Spleen (tissue), 11 donors: ENCODE measurements around the gene PSMG3. TPM values are rescaled to one million over a fixed set of nuclear protein-coding genes. Genes with fewer than 3 reads are reported as not detected.

Source experiments
- DNase-seq: peaks from one replicate; pipeline ENCODE4 v3.0.0-alpha.2; 2020
- H3K27ac ChIP-seq, 8 donors: fragments of 200-600 bp; sonication (generic) in 7 of 8; 1 replicate in 4 of 8; 2 replicates in 4 of 8; pipeline versions ENCODE4 v1.5.0 to v1.8.0; 2016 to 2021; ENCODE audit warnings: inconsistent platforms in 4 of 8, mild to moderate bottlenecking in 4 of 8, moderate library complexity in 1 of 8
- H3K27me3 ChIP-seq, 7 donors: fragments of 200-600 bp; sonication (generic) in 6 of 7; replicated peaks in 1 of 7; 1 replicate in 4 of 7; 2 replicates in 3 of 7; pipeline versions ENCODE4 v1.5.0 to v1.8.0; 2016 to 2021; ENCODE audit warnings: inconsistent platforms in 3 of 7, mild to moderate bottlenecking in 1 of 7
- H3K36me3 ChIP-seq, 6 donors: fragments of 200-600 bp; sonication (generic) in 5 of 6; 1 replicate in 4 of 6; 2 replicates in 2 of 6; pipeline versions ENCODE4 v1.5.0 to v1.8.0; 2016 to 2021; ENCODE audit warnings: inconsistent platforms in 2 of 6
- H3K4me1 ChIP-seq, 6 donors: fragments of 200-600 bp; sonication (generic) in 5 of 6; 1 replicate in 3 of 6; 2 replicates in 3 of 6; pipeline versions ENCODE4 v1.5.0 to v1.8.0; 2016 to 2021; ENCODE audit warnings: inconsistent platforms in 3 of 6
- H3K4me3 ChIP-seq, 8 donors: fragments of 200-600 bp; sonication (generic) in 7 of 8; 1 replicate in 4 of 8; 2 replicates in 4 of 8; pipeline versions ENCODE4 v1.5.0 to v1.8.0; 2016 to 2021; ENCODE audit warnings: inconsistent platforms in 4 of 8, mild to moderate bottlenecking in 4 of 8, moderate library complexity in 2 of 8
- H3K9me3 ChIP-seq, 8 donors: fragments of 200-600 bp; sonication (generic) in 7 of 8; 1 replicate in 4 of 8; 2 replicates in 4 of 8; pipeline versions ENCODE4 v1.5.0 to v1.8.0; 2016 to 2021; ENCODE audit warnings: inconsistent platforms in 4 of 8
- POLR2A ChIP-seq, 3 donors: fragments of 450-650 bp; IDR thresholded peaks; one replicate each; pipeline ENCODE4 v1.5.1; 2017; ENCODE audit warnings: antibody characterized with exemption in 3 of 3, mild to moderate bottlenecking in 1 of 3
- POLR2AphosphoS5 ChIP-seq, 3 donors: sonication (generic); formaldehyde crosslinking; IDR thresholded peaks; one replicate each; pipeline ENCODE4 v1.5.1; 2017; ENCODE audit warnings: antibody characterized with exemption in 3 of 3
- WGBS, 5 donors: extraction: QIAGEN DNeasy Blood & Tissue Kit in 3 of 5; methylation state at CpG; one replicate each; pipeline versions ENCODE4 v1.1.5 to v1.1.7; 2013 to 2018; 5-methylcytosine and 5-hydroxymethylcytosine counted together
- intact Hi-C: fragments of 100-400 bp; cut with DNase I; formaldehyde crosslinking; loops from one replicate; pipeline ENCODE4 v1.15.0; 2023; ENCODE audit warnings: low total_unique reads
- polyA plus RNA-seq, 3 donors: library from polyadenylated mRNA; stranded (reverse); fragments of 200-250 nt; gene quantifications; one replicate each; pipeline ENCODE4 v1.2.1, GENCODE V29; 2013
- total RNA-seq, 7 donors: library from RNA; depleted of rRNA in 3 of 7; stranded (reverse); fragments of >200 nt in 3 of 7; fragmentation: NEBNext Ultra II Directional in 4 of 7; extraction: Animal tissue kit (Norgen Biotek cat#: 25700) in 4 of 7; gene quantifications; one replicate each; pipeline versions ENCODE4 v1.1.0 to v1.2.1, GENCODE V29; 2016 to 2021
- TF ChIP-seq, protein P1 (sequence below), 11 experiments: fragments of 200-600 bp in 7 of 11; fragments of 450-650 bp in 4 of 11; sonication (generic) in 4 of 11; IDR thresholded peaks in 8 of 11; conservative IDR thresholded peaks in 3 of 11; 1 replicate in 7 of 11; 2 replicates in 4 of 11; pipeline versions ENCODE4 v1.4.0 to v1.8.0; 2016 to 2021; ENCODE audit warnings: antibody characterized with exemption in 11 of 11, inconsistent platforms in 4 of 11, mild to moderate bottlenecking in 1 of 11
- donor health status: healthy with polysubstance abuse.
- donor health status: DM: no; HTN: no; CAD: no; lungs with moderate emphysema.
- donor health status: DM: no; HTN: no; CAD: no.
- donor health status: Bipolar disorder and iron deficiency.
- donor health status: healthy.
- donor health status: DM: no; HTN: no; CAD: no.
- donor health status: DM: yes; HTN: yes; CAD: no.

The PSMG3 gene
- total and polyA plus RNA-seq, 10 donors: 18.2 to 89.9 (median 30.9) TPM

DNA sequence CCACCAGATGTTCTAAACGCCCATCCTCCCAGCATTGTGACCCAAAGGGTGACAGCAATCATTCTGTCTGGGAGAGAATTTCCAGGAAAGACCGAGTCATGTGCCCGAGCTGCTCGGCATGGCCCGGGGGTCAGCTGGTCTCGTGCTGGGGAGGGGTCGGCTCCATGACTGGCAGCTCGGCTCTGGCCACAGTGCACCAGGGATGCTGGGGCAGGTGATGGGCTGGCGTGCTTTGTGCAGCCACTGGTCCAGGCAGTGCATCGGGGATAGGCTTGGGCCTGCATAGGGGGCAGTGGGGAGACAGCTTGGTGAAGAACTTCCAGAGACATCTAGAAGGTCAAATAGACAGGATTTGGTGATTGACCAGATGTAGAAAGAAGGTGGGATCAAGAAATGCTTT lies 39.2 kb upstream of the PSMG3 start:
- H3K4me3 ChIP-seq: no peak overlapping the region
- 68 to 84% (median 79%) methylated on average over 8 to 10 of the region's 10 CpGs for WGBS, 5 donors
- H3K9me3 ChIP-seq: no peaks in the 10 kb centered on the region
- H3K27me3 ChIP-seq: peaks cover 0 to 35% (median 0%) of the 10 kb centered on the region in 7 donors
- H3K27ac ChIP-seq: no peak overlapping the region
- H3K4me1 ChIP-seq: peaks cover 0 to 7% (median 0%) of the 10 kb centered on the region in 6 donors
- no peaks in the 10 kb centered on the region for H3K36me3 ChIP-seq
- intact Hi-C loops: no loop called here
- DNase-seq: no peak
- TF ChIP-seq POLR2AphosphoS5 (IDR thresholded peaks at IDR 0.05) (no peak), POLR2A (IDR thresholded peaks at IDR 0.05) (no peak)
- TF ChIP-seq, protein P1, sequence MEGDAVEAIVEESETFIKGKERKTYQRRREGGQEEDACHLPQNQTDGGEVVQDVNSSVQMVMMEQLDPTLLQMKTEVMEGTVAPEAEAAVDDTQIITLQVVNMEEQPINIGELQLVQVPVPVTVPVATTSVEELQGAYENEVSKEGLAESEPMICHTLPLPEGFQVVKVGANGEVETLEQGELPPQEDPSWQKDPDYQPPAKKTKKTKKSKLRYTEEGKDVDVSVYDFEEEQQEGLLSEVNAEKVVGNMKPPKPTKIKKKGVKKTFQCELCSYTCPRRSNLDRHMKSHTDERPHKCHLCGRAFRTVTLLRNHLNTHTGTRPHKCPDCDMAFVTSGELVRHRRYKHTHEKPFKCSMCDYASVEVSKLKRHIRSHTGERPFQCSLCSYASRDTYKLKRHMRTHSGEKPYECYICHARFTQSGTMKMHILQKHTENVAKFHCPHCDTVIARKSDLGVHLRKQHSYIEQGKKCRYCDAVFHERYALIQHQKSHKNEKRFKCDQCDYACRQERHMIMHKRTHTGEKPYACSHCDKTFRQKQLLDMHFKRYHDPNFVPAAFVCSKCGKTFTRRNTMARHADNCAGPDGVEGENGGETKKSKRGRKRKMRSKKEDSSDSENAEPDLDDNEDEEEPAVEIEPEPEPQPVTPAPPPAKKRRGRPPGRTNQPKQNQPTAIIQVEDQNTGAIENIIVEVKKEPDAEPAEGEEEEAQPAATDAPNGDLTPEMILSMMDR (IDR thresholded peaks at IDR 0.05 in 8 of 11, conservative IDR thresholded peaks at IDR 0.05 in 3 of 11): no peak

DNA sequence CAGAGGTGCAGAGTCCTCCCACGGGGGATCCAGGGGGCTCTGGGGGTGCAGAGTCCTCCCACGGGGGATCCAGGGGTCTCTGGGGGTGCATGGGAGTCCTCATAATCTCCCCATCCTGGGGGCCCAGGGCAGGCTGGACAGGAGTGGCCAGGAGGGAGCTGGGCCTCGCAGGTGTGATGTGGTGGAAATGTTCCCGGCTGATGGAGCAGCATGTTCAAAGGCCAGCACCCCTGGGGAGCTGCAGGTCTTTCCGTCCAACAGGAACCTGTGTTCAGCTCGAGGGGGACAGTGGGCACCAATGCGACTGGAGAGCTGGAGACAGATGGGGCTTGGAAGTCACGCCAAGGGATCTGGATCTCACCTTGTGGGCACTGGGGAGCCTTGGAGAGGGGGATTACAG lies 38.5 kb upstream of the PSMG3 start:
- intact Hi-C loops: no loop called here
- Histone ChIP-seq H3K4me1 (peaks cover 0 to 7% (median 0%) of the 10 kb centered on the region in 6 donors), H3K9me3 (no peaks in the 10 kb centered on the region), H3K36me3 (no peaks in the 10 kb centered on the region), H3K27me3 (peaks cover 0 to 42% (median 0%) of the 10 kb centered on the region in 7 donors), H3K27ac (no peak overlapping the region), H3K4me3 (no peak overlapping the region)
- DNase-seq: no peak
- TF ChIP-seq POLR2A (IDR thresholded peaks at IDR 0.05): no peak
- TF ChIP-seq, protein P1 (IDR thresholded peaks at IDR 0.05 in 8 of 11, conservative IDR thresholded peaks at IDR 0.05 in 3 of 11): no peak
- no peak for TF ChIP-seq POLR2AphosphoS5 (IDR thresholded peaks at IDR 0.05)
- WGBS, 5 donors: 69 to 88% (median 83%) methylated on average over 8 of the region's 8 CpGs

DNA sequence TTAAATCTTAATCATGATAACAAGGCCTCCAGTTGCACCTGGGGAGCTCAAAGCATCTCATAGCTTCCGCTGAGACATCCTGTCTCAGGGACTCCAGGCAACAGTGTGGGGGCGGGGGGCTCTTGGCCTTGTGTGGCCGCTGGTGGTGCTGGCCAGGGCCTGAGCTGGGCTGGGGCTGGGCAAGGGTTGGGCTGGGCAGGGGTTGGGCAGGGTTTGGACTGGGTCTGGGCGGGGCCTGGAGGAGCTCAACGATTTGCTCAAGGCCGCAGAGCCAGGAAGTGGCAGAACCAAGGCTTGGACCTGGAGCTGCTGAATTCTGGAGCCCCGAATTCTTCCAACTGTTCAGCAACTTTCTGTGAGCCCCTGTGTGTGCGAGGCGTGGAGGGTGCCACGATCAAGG lies 37.9 kb upstream of the PSMG3 start:
- TF ChIP-seq POLR2AphosphoS5 (IDR thresholded peaks at IDR 0.05) (no peak), POLR2A (IDR thresholded peaks at IDR 0.05) (no peak)
- TF ChIP-seq, protein P1 (IDR thresholded peaks at IDR 0.05 in 8 of 11, conservative IDR thresholded peaks at IDR 0.05 in 3 of 11): no peak
- H3K9me3 ChIP-seq: no peaks in the 10 kb centered on the region
- peaks cover 0 to 48% (median 0%) of the 10 kb centered on the region in 7 donors for H3K27me3 ChIP-seq
- WGBS, 5 donors: 54 to 80% (median 71%) methylated on average over 6 to 10 of the region's 10 CpGs
- H3K4me3 ChIP-seq: no peak overlapping the region
- H3K36me3 ChIP-seq: no peaks in the 10 kb centered on the region
- peaks cover 0 to 7% (median 0%) of the 10 kb centered on the region in 6 donors for H3K4me1 ChIP-seq
- peak; percentile 60 for DNase-seq
- no peak overlapping the region for H3K27ac ChIP-seq
- intact Hi-C loops: no loop called here

DNA sequence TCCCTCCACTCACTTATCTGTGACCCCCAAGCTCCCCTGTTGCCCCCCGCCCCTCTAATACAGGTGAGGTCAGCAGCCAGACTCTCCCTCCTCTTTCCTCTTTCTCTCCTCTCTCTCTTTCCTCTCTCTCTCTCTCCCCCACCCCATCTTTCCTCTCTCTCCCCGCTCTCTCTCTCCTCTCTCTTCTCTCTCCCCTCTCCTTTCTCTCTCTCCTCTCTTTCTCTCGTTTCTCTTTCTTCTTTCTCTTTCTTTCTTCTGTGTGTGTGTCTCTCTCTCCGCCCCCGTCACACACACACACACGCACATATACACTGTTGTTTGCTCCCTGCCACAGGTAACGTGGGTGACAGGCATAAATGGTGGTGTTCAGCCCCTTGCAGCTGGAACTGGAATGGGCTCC lies 37.2 kb upstream of the PSMG3 start:
- TF ChIP-seq POLR2AphosphoS5 (IDR thresholded peaks at IDR 0.05) (no peak), POLR2A (IDR thresholded peaks at IDR 0.05) (no peak)
- TF ChIP-seq, protein P1 (IDR thresholded peaks at IDR 0.05 in 8 of 11, conservative IDR thresholded peaks at IDR 0.05 in 3 of 11): no peak
- no peak for DNase-seq
- no peaks in the 10 kb centered on the region for H3K9me3 ChIP-seq
- no peaks in the 10 kb centered on the region for H3K36me3 ChIP-seq
- H3K4me1 ChIP-seq: peaks cover 0 to 7% (median 0%) of the 10 kb centered on the region in 6 donors
- 62 to 78% (median 67%) methylated on average over 7 of the region's 7 CpGs for WGBS, 5 donors
- intact Hi-C loops: no loop called here
- H3K27ac ChIP-seq: no peak overlapping the region
- H3K27me3 ChIP-seq: peaks cover 0 to 54% (median 0%) of the 10 kb centered on the region in 7 donors
- H3K4me3 ChIP-seq: no peak overlapping the region
